ENCODE measurements around the gene RMP24.

GRCh38 chr18:35974181-35974580, 1.7 kb downstream of the RMP24 start:
- no peak for TF ChIP-seq CTCF (IDR thresholded peaks at IDR 0.05; ENCODE audit: low read length)
- no peak for TF ChIP-seq EZH2 (IDR thresholded peaks at IDR 0.05; ENCODE audit: borderline replicate concordance, low read length)
